Testis (tissue), 3 donors: ENCODE measurements around the gene SYNE2. TPM values are rescaled to one million over a fixed set of nuclear protein-coding genes. Genes with fewer than 3 reads are reported as not detected.

ENCODE experiments used
- DNase-seq: peaks from one replicate; pipeline ENCODE4 v3.0.0-alpha.2; 2019
- H3K27ac ChIP-seq, 2 donors: fragments of 200-600 bp; sonication (generic); one replicate each; pipeline ENCODE4 v1.5.1; 2019
- H3K27me3 ChIP-seq: fragments of 200-600 bp; sonication (generic); one replicate; pipeline ENCODE4 v1.5.1; 2019
- H3K36me3 ChIP-seq: fragments of 200-600 bp; sonication (generic); one replicate; pipeline ENCODE4 v1.5.1; 2017; ENCODE audit warnings: low read depth; ENCODE audit errors: missing control alignments
- H3K4me1 ChIP-seq: fragments of 200-600 bp; sonication (generic); one replicate; pipeline ENCODE4 v1.5.1; 2019
- H3K4me3 ChIP-seq, 2 donors: fragments of 200-600 bp; sonication (generic); one replicate each; pipeline ENCODE4 v1.5.1; 2017 to 2019
- H3K9me3 ChIP-seq: fragments of 200-600 bp; sonication (generic); one replicate; pipeline ENCODE4 v1.5.1; 2017
- CTCF ChIP-seq, 3 experiments: fragments of 450-650 bp in 2 of 3; fragments of 200-600 bp in 1 of 3; sonication (generic) in 1 of 3; IDR thresholded peaks; one replicate each; pipeline ENCODE4 v1.5.1; 2016 to 2019; ENCODE audit warnings: antibody characterized with exemption in 3 of 3, mild to moderate bottlenecking in 2 of 3, moderate library complexity in 1 of 3
- POLR2A ChIP-seq: fragments of 450-650 bp; IDR thresholded peaks from one replicate; pipeline ENCODE4 v1.6.1; 2017; ENCODE audit warnings: antibody characterized with exemption, mild to moderate bottlenecking, moderate library complexity
- WGBS, 2 donors: methylation state at CpG; one replicate each; pipeline ENCODE4 v1.1.5; 2018; 5-methylcytosine and 5-hydroxymethylcytosine counted together
- intact Hi-C: fragments of 100-400 bp; cut with DNase I; formaldehyde crosslinking; loops from one replicate; pipeline ENCODE4 v1.15.1; 2023; ENCODE audit warnings: low total_unique reads
- polyA plus RNA-seq: library from polyadenylated mRNA; stranded (reverse); fragments of 350-450 nt; fragmentation: Illumina TruSeq; extraction: RNeasy Lipid Tissue Mini Kit (QIAGEN cat#74804); gene quantifications from one replicate; pipeline ENCODE4 v1.2.3, GENCODE V29; 2014; ENCODE audit warnings: low read depth, low replicate concordance; ENCODE audit not compliant: insufficient read depth
- total RNA-seq, 2 donors: library from RNA; depleted of rRNA; stranded (reverse); fragments of >200 nt; gene quantifications; one replicate each; pipeline ENCODE4 v1.2.3, GENCODE V29; 2016

SYNE2 gene
- total and polyA plus RNA-seq, 3 donors from 2014 or later = 74.6 to 519 (median 511) TPM

- Histone ChIP-seq H3K4me3 (no peak overlapping the region), H3K36me3 (no peaks in the 10 kb centered on the region), H3K9me3 (no peaks in the 10 kb centered on the region), H3K4me1 (peaks cover 4% of the 10 kb centered on the region), H3K27me3 (no peaks in the 10 kb centered on the region), H3K27ac (no peak overlapping the region)
- DNase-seq = no peak
- intact Hi-C loops = no loop called here
- no peak for TF ChIP-seq CTCF (IDR thresholded peaks at IDR 0.05)
- no peak for TF ChIP-seq POLR2A
- WGBS, 2 donors = 82 to 83% methylated on average over 4 of the region's 4 CpGs
Measured at GRCh38 chr14:63951429-63951828, 98.6 kb downstream of the SYNE2 start.

GRCh38 chr14:63952053-63952932 is 99.5 kb downstream of the SYNE2 start:
- Histone ChIP-seq H3K36me3 (no peaks in the 10 kb centered on the region), H3K27ac (no peak overlapping the region)

GRCh38 chr14:63952933-63953437 is 100.2 kb downstream of the SYNE2 start:
- Histone ChIP-seq H3K4me1 (peaks cover 4% of the 10 kb centered on the region), H3K27ac (no peak overlapping the region), H3K4me3 (no peak overlapping the region), H3K9me3 (no peaks in the 10 kb centered on the region), H3K27me3 (no peaks in the 10 kb centered on the region), H3K36me3 (no peaks in the 10 kb centered on the region)
- DNase-seq = no peak
- WGBS, 2 donors = 63 to 83% methylated on average over 2 of the region's 2 CpGs
- TF ChIP-seq POLR2A (no peak), CTCF (IDR thresholded peaks at IDR 0.05) (no peak)
- intact Hi-C loops = no loop called here

More at GRCh38 chr14:63952053-63952932, 99.5 kb downstream of the SYNE2 start:
- intact Hi-C loops = no loop called here
- TF ChIP-seq POLR2A (no peak), CTCF (IDR thresholded peaks at IDR 0.05) (no peak)
- H3K4me3 ChIP-seq = no peak overlapping the region
- DNase-seq = no peak
- no peaks in the 10 kb centered on the region for H3K27me3 ChIP-seq
- 84 to 86% methylated on average over 6 of the region's 6 CpGs for WGBS, 2 donors
- no peaks in the 10 kb centered on the region for H3K9me3 ChIP-seq
- H3K4me1 ChIP-seq = peaks cover 4% of the 10 kb centered on the region

- DNase-seq = no peak
- no peak overlapping the region for H3K4me3 ChIP-seq
- TF ChIP-seq CTCF (IDR thresholded peaks at IDR 0.05) (no peak), POLR2A (no peak)
- H3K36me3 ChIP-seq = no peaks in the 10 kb centered on the region
- H3K9me3 ChIP-seq = no peaks in the 10 kb centered on the region
- intact Hi-C loops = no loop called here
- H3K27ac ChIP-seq = no peak overlapping the region
- H3K4me1 ChIP-seq = peaks cover 4% of the 10 kb centered on the region
- H3K27me3 ChIP-seq = no peaks in the 10 kb centered on the region
Measured at GRCh38 chr14:63956326-63956725, 103.5 kb downstream of the SYNE2 start.
